ENCODE results near the gene LMBR1L.
"Not testable (repeated sequence)": the region's sequence is repeated elsewhere in the genome, so short reads cannot be mapped to it uniquely, and the experiment has no call there.

The LMBR1L gene

DNA sequence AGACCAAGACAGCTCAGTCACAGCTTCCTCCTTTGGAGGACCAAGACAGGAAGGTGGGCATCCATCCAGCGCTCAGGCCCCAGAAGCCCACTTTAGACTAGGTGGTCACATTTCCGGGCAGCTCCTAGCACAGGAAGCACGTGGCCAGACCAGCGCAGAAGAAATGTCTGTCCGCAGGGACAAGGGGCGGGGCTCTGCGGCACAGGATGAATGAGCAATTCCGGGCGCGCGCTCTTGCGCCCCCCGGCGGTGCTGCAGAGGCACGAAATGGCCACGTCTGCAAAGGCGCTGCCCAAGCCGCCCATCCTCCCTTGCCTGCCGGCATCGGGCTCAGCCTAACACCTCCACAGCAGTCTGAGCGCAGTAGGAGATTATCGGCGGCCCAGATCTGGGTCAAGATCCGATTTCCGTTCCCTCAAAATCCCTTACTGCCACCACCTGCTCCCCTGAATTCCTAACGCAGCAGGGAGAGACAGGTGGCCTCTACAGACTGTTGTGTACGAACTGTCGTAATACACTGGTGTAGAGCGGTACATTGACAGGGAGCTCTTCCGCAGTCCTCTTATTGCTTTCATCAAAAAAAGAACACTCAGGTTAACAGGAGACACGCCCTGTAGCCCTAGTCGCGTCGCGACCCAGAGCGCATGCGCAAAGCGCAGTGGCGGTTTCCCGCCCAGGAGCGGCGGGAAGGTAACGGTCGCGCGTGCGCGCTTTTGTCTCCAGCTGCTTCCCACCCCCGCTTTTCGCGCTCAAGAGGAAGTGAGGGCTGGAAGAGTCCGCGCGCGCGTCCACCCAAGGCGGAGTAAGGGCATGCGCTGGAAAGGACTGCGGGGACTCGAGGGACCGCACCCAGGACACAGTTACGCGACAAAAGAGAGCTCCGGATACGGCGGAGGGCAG, 19.8 kb upstream of the LMBR1L start:
- H3K27me3 Mint-ChIP-seq, result peaks cover 2% of the 10 kb centered on the region
- peak overlapping the region; percentile 99 for H3K27ac Mint-ChIP-seq
- peak overlapping the region; percentile 98 for H3K4me3 Mint-ChIP-seq
- peaks cover 58% of the 10 kb centered on the region for H3K36me3 Mint-ChIP-seq (ENCODE audit: low read depth)
- no peaks in the 10 kb centered on the region for H3K9me3 Mint-ChIP-seq
- peak; percentile 93 for DNase-seq
- H3K4me1 Mint-ChIP-seq (ENCODE audit: low read depth), result peaks cover 49% of the 10 kb centered on the region

DNA sequence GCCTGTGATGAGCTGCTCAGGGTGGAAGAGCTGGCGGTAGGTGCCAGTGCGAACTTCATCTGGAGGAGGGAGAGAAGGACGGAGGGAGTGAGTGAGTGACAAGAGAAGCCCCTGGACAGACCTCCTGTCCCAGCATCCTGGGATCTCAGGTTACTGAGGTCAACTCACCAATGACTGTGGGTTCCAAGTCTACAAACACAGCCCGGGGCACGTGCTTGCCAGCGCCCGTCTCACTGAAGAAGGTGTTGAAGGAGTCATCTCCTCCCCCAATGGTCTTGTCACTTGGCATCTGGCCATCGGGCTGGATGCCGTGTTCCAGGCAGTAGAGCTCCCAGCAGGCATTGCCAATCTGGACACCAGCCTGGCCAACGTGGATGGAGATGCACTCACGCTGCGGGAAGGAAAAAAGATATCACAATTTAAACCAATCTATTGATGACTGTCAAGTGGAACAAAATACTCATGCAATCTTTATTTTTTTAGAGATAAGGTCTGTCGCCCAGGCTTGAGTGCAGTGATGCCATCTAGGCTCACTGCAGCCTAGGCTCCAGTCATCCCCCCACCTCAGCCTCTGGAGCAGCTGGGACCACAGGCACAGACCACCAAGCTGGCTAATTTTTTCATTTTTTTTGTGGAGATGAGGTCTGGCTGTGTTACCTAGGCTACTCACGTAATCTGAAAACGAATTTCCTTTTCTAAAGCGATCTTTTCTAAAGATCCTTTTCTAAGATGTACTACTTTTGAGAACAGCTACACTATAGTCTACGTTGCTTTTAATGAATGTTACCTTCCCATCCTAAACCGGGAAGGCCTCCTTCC, 18.9 kb upstream of the LMBR1L start:
- peaks cover 49% of the 10 kb centered on the region for H3K4me1 Mint-ChIP-seq (ENCODE audit: low read depth)
- H3K9me3 Mint-ChIP-seq, result no peaks in the 10 kb centered on the region
- peaks cover 58% of the 10 kb centered on the region for H3K36me3 Mint-ChIP-seq (ENCODE audit: low read depth)
- DNase-seq, result peak; percentile 43
- H3K27me3 Mint-ChIP-seq, result peaks cover 2% of the 10 kb centered on the region
- H3K4me3 Mint-ChIP-seq, result peak overlapping the region; percentile 98
- peak overlapping the region; percentile 99 for H3K27ac Mint-ChIP-seq

DNA sequence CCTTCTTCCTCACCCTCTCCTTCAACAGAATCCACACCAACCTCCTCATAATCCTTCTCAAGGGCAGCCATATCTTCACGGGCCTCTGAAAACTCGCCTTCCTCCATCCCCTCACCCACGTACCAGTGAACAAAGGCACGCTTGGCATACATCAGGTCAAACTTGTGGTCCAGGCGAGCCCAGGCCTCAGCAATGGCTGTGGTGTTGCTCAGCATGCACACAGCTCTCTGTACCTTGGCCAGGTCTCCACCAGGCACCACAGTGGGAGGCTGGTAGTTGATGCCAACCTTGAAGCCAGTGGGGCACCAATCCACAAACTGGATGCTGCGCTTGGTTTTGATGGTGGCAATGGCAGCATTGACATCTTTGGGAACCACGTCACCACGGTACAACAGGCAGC, 17.3 kb upstream of the LMBR1L start:
- H3K4me1 Mint-ChIP-seq (ENCODE audit: low read depth), result peaks cover 40% of the 10 kb centered on the region
- DNase-seq, H3K27me3 Mint-ChIP-seq, H3K9me3 Mint-ChIP-seq: not testable (repeated sequence)
- peaks cover 58% of the 10 kb centered on the region for H3K36me3 Mint-ChIP-seq (ENCODE audit: low read depth)
- H3K27ac Mint-ChIP-seq, result peak overlapping the region; percentile 90
- peak overlapping the region; percentile 98 for H3K4me3 Mint-ChIP-seq

DNA sequence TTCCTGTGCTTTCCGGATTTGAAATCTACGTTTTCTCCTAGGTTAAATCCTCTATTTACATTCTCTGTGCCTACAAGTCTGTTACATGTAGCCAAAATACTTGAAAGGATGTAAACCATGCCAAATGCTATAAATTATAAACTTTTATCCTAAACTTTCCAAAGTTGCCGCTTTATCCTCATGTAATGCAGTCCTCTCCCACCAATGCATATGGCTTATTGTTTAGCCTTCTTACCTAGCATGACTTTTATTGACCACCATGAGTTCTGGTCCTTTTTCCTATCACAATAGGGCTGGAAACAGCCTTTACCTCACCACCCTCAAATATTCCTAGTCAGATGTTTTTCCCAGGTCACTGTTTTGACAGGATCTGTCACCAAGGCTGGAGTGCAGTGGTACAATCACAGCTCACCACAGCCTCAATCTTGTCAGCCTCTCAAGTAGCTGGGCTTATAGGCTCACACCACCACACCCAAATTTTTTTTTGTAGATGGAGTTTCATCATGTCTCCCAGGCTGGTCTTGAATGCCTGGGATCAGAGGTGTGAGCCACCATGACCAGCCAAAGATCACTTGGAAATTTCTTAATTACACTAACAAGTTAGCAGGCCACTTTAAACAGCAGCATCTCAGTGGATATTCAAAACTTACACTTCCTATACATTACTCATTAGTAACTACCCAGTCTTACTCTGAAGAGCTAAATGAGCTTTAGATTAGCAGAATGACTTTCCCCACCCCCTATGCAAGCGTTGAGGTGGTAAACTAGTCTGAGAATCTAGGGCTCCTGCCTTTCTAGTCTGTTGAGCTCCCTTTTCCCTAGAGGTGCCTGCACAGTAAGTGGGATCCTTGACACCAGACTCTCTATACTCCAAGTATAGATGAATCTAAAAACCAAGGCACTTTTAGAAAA, 16.5 kb upstream of the LMBR1L start:
- DNase-seq, result no peak
- Mint-ChIP-seq H3K4me3 (peak overlapping the region; percentile 98), H3K4me1 (ENCODE audit: low read depth) (peaks cover 32% of the 10 kb centered on the region), H3K27me3 (peaks cover 2% of the 10 kb centered on the region), H3K36me3 (ENCODE audit: low read depth) (peaks cover 56% of the 10 kb centered on the region), H3K27ac (peak overlapping the region; percentile 90), H3K9me3 (no peaks in the 10 kb centered on the region)

DNA sequence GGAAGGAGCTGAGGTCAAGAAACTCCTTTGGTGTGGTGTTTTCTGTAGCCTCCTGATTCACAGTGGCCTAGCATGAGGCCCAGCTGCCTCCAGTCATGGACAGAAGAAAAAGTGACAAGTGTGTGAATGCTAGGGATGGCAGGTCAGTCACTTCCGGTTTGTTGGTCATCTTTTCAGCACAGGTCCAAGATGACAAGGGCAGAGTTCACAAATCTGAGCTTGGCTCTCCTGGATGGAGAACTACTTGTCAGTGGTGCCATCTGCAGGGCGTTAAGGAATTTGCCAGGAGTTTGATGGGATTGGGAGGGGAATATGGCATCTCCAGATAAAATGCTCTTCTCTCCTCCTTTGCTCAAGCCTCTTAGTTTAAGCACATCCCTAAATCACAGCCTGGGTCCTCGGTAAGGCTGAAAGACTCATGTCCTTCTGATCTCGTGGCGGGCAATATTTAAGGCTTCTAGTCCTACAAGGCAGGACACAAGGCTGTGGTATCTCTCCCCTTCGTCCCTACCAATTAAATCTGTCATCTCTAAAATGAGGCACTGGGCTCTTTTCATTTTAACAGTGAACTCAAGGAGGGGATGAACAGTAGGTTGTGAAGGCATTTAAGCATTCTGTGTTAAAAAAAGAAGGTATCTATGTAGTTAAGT, 10.5 kb upstream of the LMBR1L start:
- no peak overlapping the region for H3K27ac Mint-ChIP-seq
- no peaks in the 10 kb centered on the region for H3K4me1 Mint-ChIP-seq (ENCODE audit: low read depth)
- DNase-seq, result no peak

DNA sequence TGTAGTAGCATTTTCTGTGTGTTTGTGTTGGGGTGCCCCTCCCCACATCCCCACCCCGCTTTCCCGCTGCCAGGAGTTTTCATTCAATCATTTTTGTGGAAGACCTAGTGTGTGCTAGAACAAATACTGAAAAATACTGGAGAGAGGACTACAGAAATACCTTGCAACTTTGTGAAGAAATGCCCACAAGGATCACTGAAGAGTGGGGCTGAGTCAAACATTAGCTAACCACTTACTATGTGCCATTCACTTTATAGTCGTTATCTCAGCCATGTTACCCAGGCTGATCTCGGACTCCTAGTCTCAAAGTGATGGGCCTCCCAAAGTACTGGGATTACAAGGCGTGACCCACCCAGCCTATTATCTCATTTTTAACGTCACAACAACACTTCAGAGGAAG, 559 bp upstream of the LMBR1L start:
- H3K9me3 Mint-ChIP-seq, result no peaks in the 10 kb centered on the region
- DNase-seq, result no peak
- peak overlapping the region; percentile 92 for H3K27ac Mint-ChIP-seq
- H3K27me3 Mint-ChIP-seq, result no peaks in the 10 kb centered on the region
- peaks cover 18% of the 10 kb centered on the region for H3K36me3 Mint-ChIP-seq (ENCODE audit: low read depth)
- H3K4me1 Mint-ChIP-seq (ENCODE audit: low read depth), result peaks cover 38% of the 10 kb centered on the region
- H3K4me3 Mint-ChIP-seq, result peak overlapping the region; percentile 95

More for the DNA sequence above, 10.5 kb upstream of the LMBR1L start:
- Mint-ChIP-seq H3K4me3 (no peak overlapping the region), H3K27me3 (no peaks in the 10 kb centered on the region), H3K9me3 (no peaks in the 10 kb centered on the region), H3K36me3 (ENCODE audit: low read depth) (peaks cover 2% of the 10 kb centered on the region)

DNA sequence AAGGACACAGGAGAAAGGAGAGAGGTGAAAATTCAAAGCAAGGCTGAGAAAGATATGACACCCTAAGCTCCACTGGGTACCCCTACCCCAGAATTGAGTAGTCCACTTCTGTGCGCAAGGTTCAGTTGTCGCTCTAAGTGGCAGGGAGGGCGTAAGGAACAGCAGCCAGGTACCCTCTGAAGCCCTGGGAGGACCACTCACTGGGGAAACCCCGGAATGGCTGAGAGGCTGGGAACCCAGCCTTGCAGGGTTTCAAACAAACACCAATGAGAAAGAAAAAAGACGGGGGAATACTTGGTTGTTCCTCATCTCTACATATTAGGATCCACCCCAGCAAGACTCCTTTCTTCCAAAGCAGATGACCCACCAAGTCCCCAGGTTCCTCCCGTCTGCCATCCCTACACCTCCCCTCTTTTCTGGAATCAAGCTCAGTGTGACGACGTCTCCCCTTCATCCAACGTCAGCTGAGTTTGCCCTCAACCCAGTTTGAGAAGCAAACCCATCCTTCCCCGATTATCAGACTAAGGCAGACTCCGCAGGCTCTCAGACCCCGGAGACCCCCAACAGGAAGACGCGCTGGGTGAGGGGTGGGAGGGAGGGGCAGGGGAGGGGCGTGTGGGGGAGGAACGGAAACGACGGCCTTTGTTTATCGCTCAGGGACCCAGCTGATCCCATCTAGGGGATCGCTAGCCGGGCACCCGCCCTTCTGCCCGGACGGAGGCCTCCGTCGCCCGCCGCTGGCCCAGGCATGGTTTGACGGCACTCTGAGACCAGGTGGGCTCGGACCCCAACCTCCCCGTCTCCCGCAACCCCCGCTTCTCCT, 795 bp downstream of the LMBR1L start:
- no peak for DNase-seq
- H3K4me1 Mint-ChIP-seq (ENCODE audit: low read depth), result peaks cover 38% of the 10 kb centered on the region
- H3K27ac Mint-ChIP-seq, result peak overlapping the region; percentile 92
- no peaks in the 10 kb centered on the region for H3K27me3 Mint-ChIP-seq
- H3K4me3 Mint-ChIP-seq, result peak overlapping the region; percentile 95
- H3K36me3 Mint-ChIP-seq (ENCODE audit: low read depth), result peaks cover 21% of the 10 kb centered on the region
- H3K9me3 Mint-ChIP-seq, result no peaks in the 10 kb centered on the region

DNA sequence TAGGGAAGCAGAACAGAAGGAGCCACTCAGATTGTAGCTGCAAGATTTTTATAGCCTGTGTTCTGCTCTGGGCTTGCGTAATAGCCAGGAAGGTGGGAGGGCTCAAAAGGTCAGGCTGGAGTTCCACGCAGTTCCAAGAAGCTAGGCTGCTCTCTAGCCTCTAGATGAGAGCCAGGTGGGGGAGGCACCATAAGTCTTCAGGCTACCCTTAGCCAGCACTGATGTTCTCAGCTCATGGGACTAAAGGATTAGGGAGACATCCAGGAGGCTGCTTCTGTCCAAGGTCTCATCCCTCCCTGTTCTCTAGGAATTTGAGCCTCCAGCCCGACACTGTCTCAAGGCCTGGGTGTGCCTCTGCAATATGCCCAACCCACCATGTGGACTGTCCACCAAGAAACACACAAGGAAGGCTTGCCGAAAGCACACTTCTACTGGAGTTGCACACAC, 1.7 kb downstream of the LMBR1L start:
- DNase-seq, result no peak
- Mint-ChIP-seq H3K27me3 (no peaks in the 10 kb centered on the region), H3K4me1 (ENCODE audit: low read depth) (peaks cover 38% of the 10 kb centered on the region), H3K36me3 (ENCODE audit: low read depth) (peaks cover 28% of the 10 kb centered on the region), H3K4me3 (peak overlapping the region; percentile 95), H3K27ac (peak overlapping the region; percentile 89), H3K9me3 (no peaks in the 10 kb centered on the region)

DNA sequence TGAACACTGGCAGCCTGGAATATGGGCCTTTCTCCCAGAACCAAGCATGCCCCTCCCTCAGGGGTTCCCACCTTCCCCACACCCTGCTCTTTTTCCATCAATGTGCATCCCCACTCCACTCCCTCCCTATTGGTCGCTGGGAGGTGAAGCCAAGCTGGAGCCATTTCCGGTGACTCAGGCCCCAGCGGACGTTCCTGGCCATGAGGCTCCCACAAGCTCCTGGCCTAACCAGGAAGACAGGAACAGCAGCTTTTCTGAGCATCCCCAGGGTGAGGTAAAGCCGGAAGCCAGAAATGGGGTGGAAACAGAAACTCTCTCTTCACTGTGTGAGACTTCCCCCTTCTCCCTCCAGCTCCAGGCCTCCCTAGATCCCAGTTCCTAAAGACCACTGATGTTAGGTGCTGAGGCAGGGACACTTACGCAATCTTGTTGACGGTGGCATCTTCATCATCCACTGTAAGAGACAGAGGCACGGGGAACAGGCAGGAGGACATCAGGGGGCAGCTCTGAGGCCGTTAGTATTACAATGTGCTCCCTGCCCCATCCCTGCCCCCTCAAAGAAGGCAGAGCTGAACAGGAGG, 5.1 kb downstream of the LMBR1L start:
- H3K27me3 Mint-ChIP-seq, result no peaks in the 10 kb centered on the region
- no peak for DNase-seq
- H3K4me3 Mint-ChIP-seq, result no peak overlapping the region
- peaks cover 29% of the 10 kb centered on the region for H3K4me1 Mint-ChIP-seq (ENCODE audit: low read depth)
- H3K27ac Mint-ChIP-seq, result no peak overlapping the region
- peaks cover 58% of the 10 kb centered on the region for H3K36me3 Mint-ChIP-seq (ENCODE audit: low read depth)
- no peaks in the 10 kb centered on the region for H3K9me3 Mint-ChIP-seq

DNA sequence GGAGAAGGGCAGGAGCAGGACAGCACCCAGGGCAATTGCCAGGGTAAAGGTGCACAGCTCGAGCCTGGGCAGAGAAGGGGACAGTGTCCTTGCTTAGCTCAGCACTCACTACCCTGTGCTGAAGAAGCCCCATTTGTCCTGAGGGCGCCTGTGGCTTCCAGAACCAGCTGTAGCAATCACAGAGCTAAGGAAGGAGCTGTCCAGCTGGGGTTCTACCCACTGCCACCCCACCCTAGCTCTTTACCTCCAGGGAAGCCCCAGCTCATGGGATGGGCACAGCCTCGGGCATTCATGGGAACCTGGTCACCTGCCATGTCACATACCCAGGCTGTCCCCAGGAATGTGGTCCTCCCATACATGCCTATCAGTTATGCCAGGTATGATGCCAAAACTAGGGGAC, 5.8 kb downstream of the LMBR1L start:
- Mint-ChIP-seq H3K9me3 (no peaks in the 10 kb centered on the region), H3K4me3 (no peak overlapping the region), H3K36me3 (ENCODE audit: low read depth) (peaks cover 59% of the 10 kb centered on the region), H3K27me3 (no peaks in the 10 kb centered on the region), H3K4me1 (ENCODE audit: low read depth) (peaks cover 25% of the 10 kb centered on the region), H3K27ac (no peak overlapping the region)
- no peak for DNase-seq

DNA sequence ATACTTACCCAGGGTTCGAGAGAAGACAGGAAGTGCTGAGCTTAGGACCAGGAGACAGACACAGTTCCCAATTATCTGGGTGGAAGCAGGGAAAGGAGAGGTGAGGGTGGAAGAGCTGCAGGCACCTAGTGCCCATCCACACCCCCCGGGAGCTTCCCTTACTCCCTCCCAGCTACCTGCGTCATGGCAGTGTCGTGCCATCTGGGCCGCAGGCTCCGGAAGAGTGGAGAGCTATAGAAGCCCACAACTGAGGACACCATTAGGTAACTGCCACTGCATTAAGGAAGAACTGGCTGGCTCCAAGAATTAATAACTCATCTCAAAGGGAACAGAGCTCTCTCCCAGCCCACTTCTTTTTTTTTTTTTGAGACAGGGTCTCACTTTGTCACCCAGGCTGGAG, 10.3 kb downstream of the LMBR1L start:
- H3K4me3 Mint-ChIP-seq, result no peak overlapping the region
- peaks cover 3% of the 10 kb centered on the region for H3K27me3 Mint-ChIP-seq
- no peak for DNase-seq
- no peak overlapping the region for H3K27ac Mint-ChIP-seq
- H3K36me3 Mint-ChIP-seq (ENCODE audit: low read depth), result peaks cover 71% of the 10 kb centered on the region
- H3K4me1 Mint-ChIP-seq (ENCODE audit: low read depth), result no peaks in the 10 kb centered on the region
- no peaks in the 10 kb centered on the region for H3K9me3 Mint-ChIP-seq

DNA sequence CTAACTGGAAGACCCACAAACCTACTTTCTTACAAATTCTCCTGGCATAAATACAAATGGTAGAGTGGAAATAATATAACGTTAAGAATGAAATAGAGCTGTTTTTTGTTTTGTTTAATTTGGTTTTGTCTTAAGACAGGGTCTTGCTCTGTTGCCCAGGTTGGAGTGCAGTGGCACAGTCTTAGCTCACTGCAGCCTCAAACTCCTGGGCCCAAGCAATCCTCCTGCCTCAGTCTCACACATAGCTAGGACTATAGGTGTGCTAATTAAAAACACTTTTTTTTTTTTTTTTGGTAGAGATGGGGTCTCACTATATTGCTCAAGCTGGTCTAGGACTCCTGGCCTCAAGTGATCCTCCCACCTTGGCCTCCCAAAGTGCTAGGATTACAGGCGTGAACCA, 11.9 kb downstream of the LMBR1L start:
- Mint-ChIP-seq H3K36me3 (ENCODE audit: low read depth) (peaks cover 60% of the 10 kb centered on the region), H3K9me3 (no peaks in the 10 kb centered on the region), H3K27ac (no peak overlapping the region), H3K4me1 (ENCODE audit: low read depth) (peaks cover 5% of the 10 kb centered on the region), H3K4me3 (no peak overlapping the region), H3K27me3 (peaks cover 19% of the 10 kb centered on the region)
- no peak for DNase-seq

DNA sequence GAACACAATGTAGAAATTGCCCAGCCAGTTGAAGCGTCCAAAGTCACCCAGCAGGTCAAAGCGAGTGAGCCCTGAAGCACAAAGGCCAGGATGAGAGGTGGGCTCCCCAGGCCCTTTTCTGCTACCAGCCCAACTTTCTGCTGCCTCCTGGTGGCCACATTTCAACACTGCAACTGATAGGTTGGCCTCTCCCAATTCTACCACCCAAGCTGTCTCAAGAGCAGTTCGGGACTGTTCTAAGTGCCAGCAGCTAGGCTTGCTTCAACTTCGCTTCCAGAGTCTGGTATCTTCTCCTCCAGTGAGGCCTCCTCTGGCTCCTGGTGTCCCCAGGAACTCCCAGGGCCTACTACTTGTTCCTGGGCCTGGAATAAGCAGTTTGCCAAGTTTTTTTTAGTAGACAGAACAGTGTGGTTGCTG, 12.6 kb downstream of the LMBR1L start:
- H3K27ac Mint-ChIP-seq, result no peak overlapping the region
- no peak overlapping the region for H3K4me3 Mint-ChIP-seq
- H3K36me3 Mint-ChIP-seq (ENCODE audit: low read depth), result peaks cover 54% of the 10 kb centered on the region
- peak; percentile 71 for DNase-seq
- H3K9me3 Mint-ChIP-seq, result no peaks in the 10 kb centered on the region
- peaks cover 8% of the 10 kb centered on the region for H3K4me1 Mint-ChIP-seq (ENCODE audit: low read depth)
- H3K27me3 Mint-ChIP-seq, result peaks cover 25% of the 10 kb centered on the region

Data from activated T-cell treated with anti-CD3 and anti-CD28 coated beads, Interleukin-2, amount 50 U/mL, for 24 hours (primary cell).